Endothelial cell of umbilical vein (primary cell): ENCODE data around the gene NHSL2. TPM values are rescaled to one million over a fixed set of nuclear protein-coding genes. Genes with fewer than 3 reads are reported as not detected.

ENCODE experiments used
- BruUV-seq: library from RNA; stranded (reverse); fragments of 400-500 nt; replicated peaks from 2 replicates; lab custom pipeline; 2021; lab: Mats Ljungman, UMichigan
- CTCF ChIA-PET: fragments of 300-600, 350-600 bp; sonication (Branson Sonifier 250); formaldehyde crosslinking; loops from one replicate; lab custom pipeline; 2021; ENCODE audit warnings: antibody characterized with exemption, inconsistent platforms; lab: Charles Lee
- POLR2A ChIA-PET: fragments of 300-600, 350-600 bp; sonication (Branson Sonifier 250); formaldehyde crosslinking; loops from one replicate; lab custom pipeline; 2021; ENCODE audit warnings: antibody characterized with exemption, inconsistent platforms; lab: Charles Lee
- DNase-seq: peaks from one replicate; pipeline ENCODE4 v3.0.0-alpha.2; 2011; ENCODE audit warnings: low read depth, low spot score
- FAIRE-seq: peaks from 2 replicates; lab custom pipeline; 2011; peaks lifted over from hg19 to GRCh38; lab: Jason Lieb, UNC
- H2AFZ ChIP-seq: 2 replicates; pipeline ENCODE4 v1.6.0; 2012; ENCODE audit warnings: low read depth, low read length, control low read depth, inconsistent platforms
- H3K27ac ChIP-seq: 2 replicates; pipeline ENCODE4 v1.5.1; 2011; ENCODE audit warnings: low read depth, mild to moderate bottlenecking, control low read depth, low read length, moderate library complexity; ENCODE audit not compliant: insufficient read depth
- H3K27me3 ChIP-seq, 2 experiments: 2 replicates each; pipeline versions ENCODE4 v1.6.0 to v1.6.1; 2011; ENCODE audit warnings: low read length in 2 of 2, mixed read lengths in 1 of 2; ENCODE audit not compliant: control insufficient read depth in 2 of 2, insufficient read depth in 2 of 2
- H3K36me3 ChIP-seq, 2 experiments: 2 replicates in 1 of 2; 3 replicates in 1 of 2; pipeline ENCODE4 v1.5.1; 2011; ENCODE audit warnings: low read length in 2 of 2, mild to moderate bottlenecking in 1 of 2, moderate library complexity in 1 of 2; ENCODE audit not compliant: control insufficient read depth in 2 of 2, insufficient read depth in 2 of 2; ENCODE audit errors: extremely low read depth in 1 of 2
- H3K4me1 ChIP-seq: 3 replicates; pipeline ENCODE4 v1.5.1; 2011; ENCODE audit warnings: mild to moderate bottlenecking, low read length; ENCODE audit not compliant: control insufficient read depth, insufficient read depth; ENCODE audit errors: extremely low read depth
- H3K4me2 ChIP-seq: 2 replicates; pipeline ENCODE4 v1.6.1; 2011; ENCODE audit warnings: low read length, control low read depth, mixed read lengths; ENCODE audit not compliant: insufficient read depth
- H3K4me3 ChIP-seq, 3 experiments: fragments of 200-600 bp in 1 of 3; sonication (generic), shearing (Covaris generic) in 1 of 3; replicated peaks in 1 of 3; 2 replicates each; pipeline ENCODE4 v1.5.1; 2011 to 2016; ENCODE audit warnings: control low read depth in 3 of 3, low read length in 3 of 3, mild to moderate bottlenecking in 2 of 3, inconsistent platforms in 1 of 3, low read depth in 1 of 3, moderate library complexity in 1 of 3; ENCODE audit not compliant: insufficient read depth in 1 of 3
- H3K79me2 ChIP-seq: 2 replicates; pipeline ENCODE4 v1.6.0; 2012; ENCODE audit warnings: low read length, inconsistent platforms; ENCODE audit not compliant: control insufficient read depth, insufficient read depth
- H3K9ac ChIP-seq: replicated peaks from 2 replicates; pipeline ENCODE3; 2011; ENCODE audit warnings: low read length, control low read depth; ENCODE audit not compliant: insufficient read depth; ENCODE audit errors: extremely low read depth
- H3K9me1 ChIP-seq: replicated peaks from 3 replicates; pipeline ENCODE4 v1.6.0; 2011; ENCODE audit warnings: mild to moderate bottlenecking, low read length; ENCODE audit not compliant: control insufficient read depth, insufficient read depth; ENCODE audit errors: extremely low read depth
- H3K9me3 ChIP-seq: replicated peaks from 2 replicates; pipeline ENCODE4 v1.5.1; 2012; ENCODE audit warnings: low read length, inconsistent platforms; ENCODE audit not compliant: control insufficient read depth, insufficient read depth
- H4K20me1 ChIP-seq: replicated peaks from 2 replicates; pipeline ENCODE3; 2011; ENCODE audit warnings: mild to moderate bottlenecking, low read length; ENCODE audit not compliant: control insufficient read depth, insufficient read depth; ENCODE audit errors: extremely low read depth
- CTCF ChIP-seq, 2 donors: IDR thresholded peaks; 1 replicate in 1 of 2; 2 replicates in 1 of 2; pipeline ENCODE4 v1.5.1; 2011; ENCODE audit warnings: low read length in 2 of 2, mild to moderate bottlenecking in 2 of 2, moderate library complexity in 2 of 2, control low read depth in 1 of 2, inconsistent platforms in 1 of 2, low read depth in 1 of 2; ENCODE audit not compliant: insufficient read depth in 1 of 2; ENCODE audit errors: extremely low read depth in 1 of 2
- JUN ChIP-seq: IDR thresholded peaks from 2 replicates; pipeline ENCODE4 v1.6.1; 2011; ENCODE audit warnings: borderline replicate concordance, low read depth; ENCODE audit not compliant: insufficient read length, insufficient read depth
- MYC ChIP-seq: IDR thresholded peaks from one replicate; pipeline ENCODE4 v1.6.1; 2011; ENCODE audit warnings: mild to moderate bottlenecking, low read depth, low read length
- POLR2A ChIP-seq: IDR thresholded peaks from 2 replicates; pipeline ENCODE4 v1.6.1; 2012; ENCODE audit warnings: low read depth, mild to moderate bottlenecking, control low read depth, low read length
- dilution Hi-C: fragments of 300-500 bp; cut with MboI; formaldehyde crosslinking; loops from one replicate; pipeline ENCODE4 v1.15.0; 2019; ENCODE audit warnings: low sequenced_read_pairs; ENCODE audit not compliant: extremely low pct_ligation_motif_present
- intact Hi-C: fragments of 100-400 bp; cut with micrococcal nuclease; formaldehyde crosslinking; loops from one replicate; pipeline ENCODE4 v1.10.0; 2022
- polyA plus RNA-seq, 4 experiments: library from polyadenylated mRNA; depleted of rRNA in 3 of 4; stranded (reverse) in 3 of 4; unstranded in 1 of 4; fragments of >200 nt; gene quantifications; 2 replicates each; pipeline versions ENCODE4 v1.2.1 to v1.2.3, GENCODE V29; 2011 to 2012; ENCODE audit warnings: missing spikeins in 1 of 4
- total RNA-seq: library from RNA; stranded (reverse); gene quantifications from 2 replicates; pipeline ENCODE4 v1.2.3, GENCODE V29; 2021

Gene NHSL2
- total and polyA plus RNA-seq, 2 donors (not counting 3 experiments of a cell fraction or from before 2014, with no cell fraction given): 23.5 to 49.9 TPM

DNA sequence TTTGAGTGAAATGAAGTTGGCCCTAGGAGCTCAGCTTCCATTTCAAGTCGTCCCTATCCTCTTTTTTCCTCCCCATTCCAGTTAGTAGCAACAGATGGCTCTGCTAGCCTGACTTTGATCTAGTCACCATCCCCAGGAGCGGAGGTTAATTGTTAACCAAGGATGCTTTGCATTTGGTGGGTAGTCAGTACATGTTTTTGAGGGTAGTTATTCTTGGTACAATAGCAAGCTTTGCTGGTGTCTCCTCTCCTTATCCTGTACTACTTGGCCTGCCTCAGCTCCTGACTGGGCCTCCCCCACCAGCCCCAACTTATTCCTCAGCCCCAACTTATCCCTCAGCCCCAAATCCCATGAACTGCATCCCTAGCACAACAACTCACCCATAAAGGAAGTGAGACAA is 235.9 kb downstream of the NHSL2 start:
- Histone ChIP-seq H3K4me2 (no peak overlapping the region), H2AFZ (no peak overlapping the region)

DNA sequence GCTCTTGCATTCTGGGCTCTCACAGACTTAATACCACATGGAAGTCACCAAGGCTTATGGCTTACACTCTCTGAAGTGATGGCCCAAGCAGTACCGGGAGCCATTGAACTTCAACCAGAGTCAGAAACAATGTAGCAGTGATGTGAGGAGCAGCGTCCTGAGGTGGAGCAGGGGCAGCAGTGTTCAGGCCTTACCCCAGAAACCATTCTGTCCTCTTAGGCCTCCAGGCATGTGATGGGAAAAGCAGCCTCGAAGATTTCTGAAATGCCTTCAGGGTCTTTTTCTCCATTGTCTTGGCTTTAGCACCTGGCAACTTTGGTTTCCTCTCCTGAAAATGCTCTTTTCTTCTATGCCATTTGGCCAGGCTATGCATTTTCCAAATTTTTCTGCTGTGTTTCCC is 248.1 kb downstream of the NHSL2 start:
- Histone ChIP-seq H3K4me2 (no peak overlapping the region), H3K9ac (no peak overlapping the region), H3K27me3 (no peaks in the 10 kb centered on the region), H3K4me3 (no peak overlapping the region), H3K9me1 (no peaks in the 10 kb centered on the region), H4K20me1 (no peaks in the 10 kb centered on the region), H3K79me2 (no peaks in the 10 kb centered on the region), H3K9me3 (no peaks in the 10 kb centered on the region), H2AFZ (no peak overlapping the region), H3K36me3 (no peaks in the 10 kb centered on the region), H3K27ac (no peak overlapping the region), H3K4me1 (no peaks in the 10 kb centered on the region)
- TF ChIP-seq POLR2A: no peak
- no peak for TF ChIP-seq CTCF (IDR thresholded peaks at IDR 0.05; ENCODE audit: extremely low read depth in 1 of 2, insufficient read depth in 1 of 2, low read depth in 1 of 2, low read length in 2 of 2)
- ChIA-PET POLR2A (no interaction called here), CTCF (no interaction called here)
- intact Hi-C loops: no loop called here
- no TSS peak for BruUV-seq
- FAIRE-seq (no peak), DNase-seq (no peak)
- dilution Hi-C loops: no loop called here

More for the DNA sequence above, 235.9 kb downstream of the NHSL2 start:
- CTCF ChIA-PET: no interaction called here
- POLR2A ChIA-PET: no interaction called here
- intact Hi-C loops: no loop called here
- H3K4me3 ChIP-seq: no peak overlapping the region
- no peaks in the 10 kb centered on the region for H4K20me1 ChIP-seq
- H3K79me2 ChIP-seq: no peaks in the 10 kb centered on the region
- no peaks in the 10 kb centered on the region for H3K9me3 ChIP-seq
- no peak overlapping the region for H3K27ac ChIP-seq
- H3K27me3 ChIP-seq: no peaks in the 10 kb centered on the region
- no peaks in the 10 kb centered on the region for H3K9me1 ChIP-seq
- no peak overlapping the region for H3K9ac ChIP-seq
- H3K36me3 ChIP-seq: peaks cover 0 to 7% of the 10 kb centered on the region in 2 experiments
- BruUV-seq: no TSS peak
- no peak for FAIRE-seq
- TF ChIP-seq CTCF (IDR thresholded peaks at IDR 0.05; ENCODE audit: extremely low read depth in 1 of 2, insufficient read depth in 1 of 2, low read depth in 1 of 2, low read length in 2 of 2) (no peak), MYC (no peak), JUN (no peak), POLR2A (no peak)
- DNase-seq: no peak
- dilution Hi-C loops: no loop called here
- peaks cover 5% of the 10 kb centered on the region for H3K4me1 ChIP-seq
